Measurements from ENCODE around the gene TSPAN5. TPM values are rescaled to one million over a fixed set of nuclear protein-coding genes. Genes with fewer than 3 reads are reported as not detected.

The TSPAN5 gene
- polyA plus RNA-seq, 1 donor from 2014 or later: 18.8 TPM

DNA sequence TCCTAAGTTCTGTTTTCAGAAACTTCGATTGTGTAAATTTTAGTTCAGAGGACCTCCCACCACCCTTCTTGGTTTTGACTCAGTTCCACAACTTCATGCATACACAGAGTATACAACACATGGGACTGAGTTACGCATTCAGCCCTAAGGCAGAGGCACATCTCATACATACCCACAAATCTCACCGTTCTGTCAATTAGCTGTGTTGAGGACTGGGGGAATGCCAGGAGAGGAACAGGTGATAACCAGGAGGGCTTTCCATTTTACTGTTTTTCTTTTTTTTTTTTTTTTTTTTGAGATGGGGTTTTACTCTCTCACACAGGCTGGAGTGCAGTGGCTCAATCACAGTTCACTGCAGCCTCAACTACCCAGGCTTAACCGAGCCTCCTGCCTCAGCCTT, 150.2 kb downstream of the TSPAN5 start:
- H2AFZ ChIP-seq (ENCODE audit: low read depth, low read length): no peak overlapping the region
- H4K20me1 ChIP-seq (ENCODE audit: insufficient read depth): no peaks in the 10 kb centered on the region
- H3K4me2 ChIP-seq (ENCODE audit: low read length): no peak overlapping the region
- TF ChIP-seq POLR2AphosphoS5 (IDR thresholded peaks at IDR 0.05): no peak
- no peak for TF ChIP-seq EZH2 (IDR thresholded peaks at IDR 0.05; ENCODE audit: borderline replicate concordance, insufficient read depth, low read length, poor library complexity, severe bottlenecking)
- TF ChIP-seq RAD21 (conservative IDR thresholded peaks at IDR 0.05): no peak
- no peak for TF ChIP-seq MXI1 (conservative IDR thresholded peaks at IDR 0.05; ENCODE audit: poor library complexity, severe bottlenecking)
- TF ChIP-seq SMC3 (conservative IDR thresholded peaks at IDR 0.05; ENCODE audit: poor library complexity): no peak
- TF ChIP-seq, protein P1, sequence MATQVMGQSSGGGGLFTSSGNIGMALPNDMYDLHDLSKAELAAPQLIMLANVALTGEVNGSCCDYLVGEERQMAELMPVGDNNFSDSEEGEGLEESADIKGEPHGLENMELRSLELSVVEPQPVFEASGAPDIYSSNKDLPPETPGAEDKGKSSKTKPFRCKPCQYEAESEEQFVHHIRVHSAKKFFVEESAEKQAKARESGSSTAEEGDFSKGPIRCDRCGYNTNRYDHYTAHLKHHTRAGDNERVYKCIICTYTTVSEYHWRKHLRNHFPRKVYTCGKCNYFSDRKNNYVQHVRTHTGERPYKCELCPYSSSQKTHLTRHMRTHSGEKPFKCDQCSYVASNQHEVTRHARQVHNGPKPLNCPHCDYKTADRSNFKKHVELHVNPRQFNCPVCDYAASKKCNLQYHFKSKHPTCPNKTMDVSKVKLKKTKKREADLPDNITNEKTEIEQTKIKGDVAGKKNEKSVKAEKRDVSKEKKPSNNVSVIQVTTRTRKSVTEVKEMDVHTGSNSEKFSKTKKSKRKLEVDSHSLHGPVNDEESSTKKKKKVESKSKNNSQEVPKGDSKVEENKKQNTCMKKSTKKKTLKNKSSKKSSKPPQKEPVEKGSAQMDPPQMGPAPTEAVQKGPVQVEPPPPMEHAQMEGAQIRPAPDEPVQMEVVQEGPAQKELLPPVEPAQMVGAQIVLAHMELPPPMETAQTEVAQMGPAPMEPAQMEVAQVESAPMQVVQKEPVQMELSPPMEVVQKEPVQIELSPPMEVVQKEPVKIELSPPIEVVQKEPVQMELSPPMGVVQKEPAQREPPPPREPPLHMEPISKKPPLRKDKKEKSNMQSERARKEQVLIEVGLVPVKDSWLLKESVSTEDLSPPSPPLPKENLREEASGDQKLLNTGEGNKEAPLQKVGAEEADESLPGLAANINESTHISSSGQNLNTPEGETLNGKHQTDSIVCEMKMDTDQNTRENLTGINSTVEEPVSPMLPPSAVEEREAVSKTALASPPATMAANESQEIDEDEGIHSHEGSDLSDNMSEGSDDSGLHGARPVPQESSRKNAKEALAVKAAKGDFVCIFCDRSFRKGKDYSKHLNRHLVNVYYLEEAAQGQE (IDR thresholded peaks at IDR 0.05; ENCODE audit: borderline replicate concordance): no peak
- no peak for TF ChIP-seq TAF1 (IDR thresholded peaks at IDR 0.05; ENCODE audit: low read depth)
- H3K9ac ChIP-seq (ENCODE audit: low read length): no peak overlapping the region
- H3K4me3 ChIP-seq (ENCODE audit: low read length): no peak overlapping the region
- H3F3A ChIP-seq (ENCODE audit: insufficient read depth, low read length, poor library complexity, severe bottlenecking): no peaks in the 10 kb centered on the region
- H3K9me3 ChIP-seq (ENCODE audit: low read length): no peaks in the 10 kb centered on the region
- H3K79me2 ChIP-seq (replicated peaks; ENCODE audit: insufficient read depth, low read length): peaks cover 4% of the 10 kb centered on the region
- no peaks in the 10 kb centered on the region for H3K27me3 ChIP-seq (ENCODE audit: insufficient read depth, low read depth, low read length)
- H3K36me3 ChIP-seq (ENCODE audit: insufficient read depth, low read length): no peaks in the 10 kb centered on the region
- H3K27ac ChIP-seq (ENCODE audit: low read length): no peak overlapping the region
- no peaks in the 10 kb centered on the region for H3K9me2 ChIP-seq (ENCODE audit: insufficient read depth, low read length)

DNA sequence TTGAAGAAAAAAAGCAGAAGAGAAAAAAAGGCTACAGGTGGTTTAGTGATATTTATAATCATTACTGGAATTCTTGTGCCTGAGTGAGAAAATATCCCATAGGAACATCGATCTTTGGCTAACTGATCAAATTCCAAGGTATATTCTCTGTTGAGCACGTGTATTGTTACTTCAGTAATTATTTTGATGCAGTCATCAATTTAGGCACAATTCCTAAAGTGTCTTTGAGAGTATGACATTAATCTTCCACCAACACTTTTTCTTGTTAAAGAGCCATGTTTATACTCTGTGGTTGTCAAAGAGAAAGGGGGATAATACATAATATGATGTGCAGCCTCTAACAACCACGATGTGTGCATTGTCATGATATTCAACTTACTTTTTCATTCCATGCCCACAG, 151.1 kb downstream of the TSPAN5 start:
- H3K9me2 ChIP-seq (ENCODE audit: insufficient read depth, low read length): no peaks in the 10 kb centered on the region
- no peak overlapping the region for H3K27ac ChIP-seq (ENCODE audit: low read length)
- no peaks in the 10 kb centered on the region for H3F3A ChIP-seq (ENCODE audit: insufficient read depth, low read length, poor library complexity, severe bottlenecking)
- TF ChIP-seq, protein P2, sequence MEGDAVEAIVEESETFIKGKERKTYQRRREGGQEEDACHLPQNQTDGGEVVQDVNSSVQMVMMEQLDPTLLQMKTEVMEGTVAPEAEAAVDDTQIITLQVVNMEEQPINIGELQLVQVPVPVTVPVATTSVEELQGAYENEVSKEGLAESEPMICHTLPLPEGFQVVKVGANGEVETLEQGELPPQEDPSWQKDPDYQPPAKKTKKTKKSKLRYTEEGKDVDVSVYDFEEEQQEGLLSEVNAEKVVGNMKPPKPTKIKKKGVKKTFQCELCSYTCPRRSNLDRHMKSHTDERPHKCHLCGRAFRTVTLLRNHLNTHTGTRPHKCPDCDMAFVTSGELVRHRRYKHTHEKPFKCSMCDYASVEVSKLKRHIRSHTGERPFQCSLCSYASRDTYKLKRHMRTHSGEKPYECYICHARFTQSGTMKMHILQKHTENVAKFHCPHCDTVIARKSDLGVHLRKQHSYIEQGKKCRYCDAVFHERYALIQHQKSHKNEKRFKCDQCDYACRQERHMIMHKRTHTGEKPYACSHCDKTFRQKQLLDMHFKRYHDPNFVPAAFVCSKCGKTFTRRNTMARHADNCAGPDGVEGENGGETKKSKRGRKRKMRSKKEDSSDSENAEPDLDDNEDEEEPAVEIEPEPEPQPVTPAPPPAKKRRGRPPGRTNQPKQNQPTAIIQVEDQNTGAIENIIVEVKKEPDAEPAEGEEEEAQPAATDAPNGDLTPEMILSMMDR (IDR thresholded peaks at IDR 0.05; ENCODE audit: poor library complexity, severe bottlenecking): no peak
- TF ChIP-seq EP300 (conservative IDR thresholded peaks at IDR 0.05; ENCODE audit: poor library complexity, severe bottlenecking) (no peak), SMC3 (conservative IDR thresholded peaks at IDR 0.05; ENCODE audit: poor library complexity) (no peak)
- TF ChIP-seq, protein P1 (IDR thresholded peaks at IDR 0.05; ENCODE audit: borderline replicate concordance): no peak
- H3K4me3 ChIP-seq (ENCODE audit: low read length): no peak overlapping the region
- no peak overlapping the region for H2AFZ ChIP-seq (ENCODE audit: low read depth, low read length)
- H3K9ac ChIP-seq (ENCODE audit: low read length): no peak overlapping the region
- H3K36me3 ChIP-seq (ENCODE audit: insufficient read depth, low read length): peaks cover 5% of the 10 kb centered on the region
- H3K9me3 ChIP-seq (ENCODE audit: low read length): no peaks in the 10 kb centered on the region
- H3K4me2 ChIP-seq (ENCODE audit: low read length): no peak overlapping the region
- no peaks in the 10 kb centered on the region for H4K20me1 ChIP-seq (ENCODE audit: insufficient read depth)
- H3K27me3 ChIP-seq (ENCODE audit: insufficient read depth, low read depth, low read length): no peaks in the 10 kb centered on the region
- peaks cover 4% of the 10 kb centered on the region for H3K79me2 ChIP-seq (replicated peaks; ENCODE audit: insufficient read depth, low read length)

Measured in neural cell (in vitro differentiated cells).